ENCODE measurements around the gene C10orf71. TPM values are rescaled to one million over a fixed set of nuclear protein-coding genes. Genes with fewer than 3 reads are reported as not detected.

Gene C10orf71
- total RNA-seq, 2 experiments from 2014 or later, result not detected

DNA sequence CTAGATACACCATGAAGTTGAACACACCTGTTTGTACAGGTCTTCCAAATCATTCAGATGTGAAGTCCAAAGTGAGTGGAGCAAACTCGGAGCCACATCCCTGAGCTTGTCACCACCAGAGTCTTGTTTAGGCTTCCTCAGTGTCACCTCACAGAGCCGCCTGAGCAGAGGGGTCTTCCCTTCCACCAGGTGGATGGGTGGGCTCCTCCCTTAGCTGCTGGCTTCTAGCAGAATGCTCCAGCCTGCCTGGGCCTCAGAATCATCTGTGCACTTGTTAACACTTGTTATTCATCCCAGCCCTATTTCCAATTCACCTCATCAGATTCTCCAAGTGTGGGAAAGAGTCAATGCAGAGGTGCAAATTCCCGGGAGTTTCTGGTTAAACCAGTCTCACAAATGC lies 32.5 kb downstream of the C10orf71 start:
- DNase-seq (no peak), ATAC-seq (ENCODE audit: low read depth) (no peak)
- H3K27me3 Mint-ChIP-seq, result peaks cover 7% of the 10 kb centered on the region
- peaks cover 14% of the 10 kb centered on the region for H3K4me1 Mint-ChIP-seq
- no peak overlapping the region for H3K4me3 Mint-ChIP-seq
- no peak overlapping the region for H3K27ac Mint-ChIP-seq
- POLR2A ChIA-PET, result no interaction called here
- peaks cover 26% of the 10 kb centered on the region for H3K9me3 Mint-ChIP-seq
- H3K36me3 Mint-ChIP-seq, result peaks cover 19% of the 10 kb centered on the region

DNA sequence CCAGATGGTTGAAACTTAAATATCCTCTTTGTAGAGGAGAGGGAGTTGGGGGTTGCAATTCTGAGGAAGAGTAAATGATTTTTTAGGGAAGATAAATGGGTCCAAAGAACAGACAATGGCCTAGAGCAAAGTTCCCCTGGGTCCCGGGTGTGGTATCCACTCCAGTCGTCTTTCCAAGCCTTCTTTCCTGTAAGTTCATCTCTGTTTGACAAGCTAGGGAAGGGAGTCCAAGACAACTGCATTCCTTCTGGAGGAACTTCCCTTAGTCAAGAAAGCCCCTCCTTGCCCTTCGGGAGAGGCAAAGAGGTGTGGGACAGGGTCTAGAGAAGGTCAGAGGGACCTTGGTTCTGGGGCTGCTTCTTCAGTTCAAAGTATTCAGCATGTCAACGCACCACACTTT lies 33.4 kb downstream of the C10orf71 start:
- no peak for ATAC-seq (ENCODE audit: low read depth)

DNA sequence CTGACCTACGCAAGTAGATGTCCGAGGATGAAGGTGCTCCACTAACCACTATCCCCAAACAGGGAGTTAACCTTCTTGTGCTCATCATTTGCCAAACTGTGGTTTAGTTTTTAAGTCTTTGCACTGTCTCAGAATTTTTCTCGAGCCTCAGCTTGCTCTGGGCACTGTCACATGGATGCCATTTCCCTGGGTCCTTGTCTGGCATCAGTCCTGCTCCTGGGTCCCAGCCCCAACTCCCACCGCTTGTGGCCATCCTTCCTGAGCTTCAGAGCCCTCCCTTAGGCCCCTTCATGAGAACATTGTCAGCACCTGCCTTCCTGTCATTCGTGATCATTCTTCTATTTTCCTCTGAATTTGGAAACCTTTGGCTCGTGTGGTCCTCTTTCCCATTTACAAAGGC lies 33.8 kb downstream of the C10orf71 start:
- peaks cover 9% of the 10 kb centered on the region for H3K27me3 Mint-ChIP-seq
- peaks cover 29% of the 10 kb centered on the region for H3K9me3 Mint-ChIP-seq
- DNase-seq (no peak), ATAC-seq (ENCODE audit: low read depth) (no peak)
- peaks cover 14% of the 10 kb centered on the region for H3K4me1 Mint-ChIP-seq
- POLR2A ChIA-PET, result no interaction called here
- no peak overlapping the region for H3K27ac Mint-ChIP-seq
- peaks cover 19% of the 10 kb centered on the region for H3K36me3 Mint-ChIP-seq
- no peak overlapping the region for H3K4me3 Mint-ChIP-seq

More for the DNA sequence above, 33.4 kb downstream of the C10orf71 start:
- no peak for DNase-seq
- Mint-ChIP-seq H3K4me1 (peaks cover 14% of the 10 kb centered on the region), H3K36me3 (peaks cover 19% of the 10 kb centered on the region), H3K27me3 (peaks cover 7% of the 10 kb centered on the region), H3K27ac (no peak overlapping the region), H3K9me3 (peaks cover 29% of the 10 kb centered on the region), H3K4me3 (no peak overlapping the region)
- POLR2A ChIA-PET, result no interaction called here

DNA sequence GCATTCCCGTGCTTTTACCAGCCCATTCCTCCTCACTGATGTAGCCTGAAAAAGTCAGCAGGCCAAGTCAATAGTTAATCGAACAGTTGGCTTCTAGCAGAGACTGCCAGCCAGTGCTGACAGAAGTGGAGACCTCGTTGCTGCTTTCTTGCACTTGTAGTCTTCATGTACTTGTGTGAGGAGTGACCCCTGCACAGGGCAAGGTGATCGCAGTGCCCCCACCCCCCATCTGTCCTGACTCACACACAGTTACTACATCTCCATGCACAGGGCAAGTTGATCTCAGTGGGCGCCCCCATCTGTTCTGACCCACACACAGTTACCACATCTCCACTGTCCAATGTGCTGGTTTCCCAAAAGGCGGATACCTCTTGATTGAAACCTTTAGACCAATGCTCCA lies 34.2 kb downstream of the C10orf71 start:
- H3K27me3 Mint-ChIP-seq, result peaks cover 10% of the 10 kb centered on the region

DNA sequence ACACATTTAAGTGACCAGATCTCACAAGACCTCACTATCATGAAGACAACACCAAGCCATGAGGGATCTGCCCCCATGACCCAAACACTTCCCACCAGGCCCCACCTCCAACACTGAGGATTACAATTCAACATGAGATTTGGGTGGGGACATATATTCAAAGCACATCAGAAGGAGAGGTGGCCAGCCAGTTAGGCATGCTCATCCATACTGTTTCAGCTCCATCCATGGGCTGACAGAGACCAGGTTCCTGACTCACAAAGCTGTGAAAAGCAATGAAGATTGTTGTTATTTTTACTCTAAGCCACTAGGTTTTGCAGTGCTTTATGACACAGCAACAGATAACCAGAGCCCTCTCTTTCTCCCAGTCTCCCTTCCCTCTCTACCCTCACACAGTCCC lies 36.0 kb downstream of the C10orf71 start:
- Mint-ChIP-seq H3K9me3 (peaks cover 29% of the 10 kb centered on the region), H3K36me3 (peaks cover 19% of the 10 kb centered on the region), H3K4me3 (peak overlapping the region; percentile 76), H3K27ac (peak overlapping the region; percentile 96), H3K27me3 (peaks cover 11% of the 10 kb centered on the region), H3K4me1 (peaks cover 14% of the 10 kb centered on the region)
- no peak for ATAC-seq (ENCODE audit: low read depth)
- POLR2A ChIA-PET, result no interaction called here
- no peak for DNase-seq

More for the DNA sequence above, 34.2 kb downstream of the C10orf71 start:
- peaks cover 19% of the 10 kb centered on the region for H3K36me3 Mint-ChIP-seq
- no peak for ATAC-seq (ENCODE audit: low read depth)
- H3K4me1 Mint-ChIP-seq, result peaks cover 14% of the 10 kb centered on the region
- POLR2A ChIA-PET, result no interaction called here
- peaks cover 29% of the 10 kb centered on the region for H3K9me3 Mint-ChIP-seq
- H3K4me3 Mint-ChIP-seq, result no peak overlapping the region
- no peak for DNase-seq
- H3K27ac Mint-ChIP-seq, result no peak overlapping the region

DNA sequence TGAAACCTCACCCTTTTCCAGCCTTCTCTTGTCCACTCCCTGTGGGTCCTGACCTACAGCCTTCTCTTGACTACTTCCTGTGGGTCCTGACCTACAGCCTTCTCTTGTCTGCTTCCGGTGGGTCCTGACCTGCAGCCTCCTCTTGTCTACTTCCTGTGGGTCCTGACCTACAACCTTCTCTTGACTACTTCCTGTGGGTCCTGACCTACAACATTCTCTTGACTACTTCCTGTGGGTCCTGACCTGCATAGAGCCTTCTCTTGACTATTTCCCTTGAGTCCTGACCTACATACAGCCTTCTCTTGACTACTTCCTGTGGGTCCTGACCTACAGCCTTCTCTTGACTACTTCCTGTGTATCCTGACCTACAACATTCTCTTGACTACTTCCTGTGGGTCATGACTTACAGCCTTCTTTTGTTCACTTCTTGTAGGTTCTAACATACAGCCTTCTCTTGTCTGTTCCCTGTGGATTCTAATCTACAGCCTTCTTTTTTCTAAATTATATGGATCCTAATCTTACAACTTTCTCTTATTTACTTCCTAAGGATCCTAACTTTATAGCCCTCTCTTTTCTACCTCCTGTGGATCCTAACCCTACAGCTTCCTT lies 36.5 kb downstream of the C10orf71 start:
- peaks cover 14% of the 10 kb centered on the region for H3K4me1 Mint-ChIP-seq

DNA sequence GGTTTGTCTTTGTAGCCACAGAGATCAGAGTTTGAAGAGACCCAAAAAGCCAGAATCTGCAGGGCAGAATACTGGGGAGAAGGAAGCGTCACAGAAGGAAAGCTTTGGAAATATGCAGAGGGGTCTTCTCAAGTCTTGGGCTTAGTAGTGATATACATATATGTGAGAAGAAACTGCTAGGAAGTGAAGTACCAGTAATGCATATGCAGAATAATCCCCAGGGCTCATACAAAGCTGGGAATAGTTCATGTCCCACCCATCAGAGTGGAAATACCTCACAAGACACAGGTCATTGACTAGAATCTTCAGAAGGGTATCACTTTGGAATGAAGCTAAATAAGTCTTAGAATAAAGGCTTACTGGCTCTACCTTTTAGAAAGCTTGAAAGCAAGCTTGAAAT lies 39.6 kb downstream of the C10orf71 start:
- H3K36me3 Mint-ChIP-seq, result peaks cover 19% of the 10 kb centered on the region
- no peak overlapping the region for H3K4me3 Mint-ChIP-seq
- H3K9me3 Mint-ChIP-seq, result peaks cover 27% of the 10 kb centered on the region
- POLR2A ChIA-PET, result no interaction called here
- peaks cover 23% of the 10 kb centered on the region for H3K27me3 Mint-ChIP-seq
- H3K4me1 Mint-ChIP-seq, result peaks cover 14% of the 10 kb centered on the region
- H3K27ac Mint-ChIP-seq, result no peak overlapping the region
- DNase-seq (no peak), ATAC-seq (ENCODE audit: low read depth) (no peak)

More for the DNA sequence above, 36.5 kb downstream of the C10orf71 start:
- Mint-ChIP-seq H3K27ac (peak overlapping the region; percentile 96), H3K27me3 (peaks cover 12% of the 10 kb centered on the region), H3K9me3 (peaks cover 29% of the 10 kb centered on the region), H3K36me3 (peaks cover 19% of the 10 kb centered on the region), H3K4me3 (peak overlapping the region; percentile 76)
- ATAC-seq (ENCODE audit: low read depth) (peak; percentile 98), DNase-seq (no peak)
- POLR2A ChIA-PET, result no interaction called here

DNA sequence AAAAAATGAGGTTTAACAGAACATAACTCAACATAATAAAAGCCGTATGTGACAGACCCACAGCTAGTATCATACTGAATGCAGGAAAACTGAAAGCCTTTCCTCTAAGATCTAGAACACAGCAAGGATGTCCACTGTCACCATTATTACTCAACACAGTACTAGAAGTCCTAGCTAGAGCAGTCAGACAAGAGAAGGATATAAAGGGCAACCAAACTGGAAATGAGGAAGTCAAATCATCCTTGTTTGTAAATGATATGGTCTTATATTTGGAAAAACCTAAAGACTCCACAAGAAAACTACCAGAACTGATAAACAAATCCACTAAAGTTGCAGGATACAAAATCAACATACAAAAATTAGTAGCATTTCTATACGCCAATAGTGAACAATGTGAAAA lies 45.9 kb downstream of the C10orf71 start:
- ATAC-seq (ENCODE audit: low read depth) (no peak), DNase-seq (no peak)
- Mint-ChIP-seq H3K27me3 (peaks cover 42% of the 10 kb centered on the region), H3K9me3 (peaks cover 3% of the 10 kb centered on the region), H3K27ac (no peak overlapping the region), H3K4me1 (no peaks in the 10 kb centered on the region), H3K36me3 (no peaks in the 10 kb centered on the region), H3K4me3 (no peak overlapping the region)
- POLR2A ChIA-PET, result no interaction called here

DNA sequence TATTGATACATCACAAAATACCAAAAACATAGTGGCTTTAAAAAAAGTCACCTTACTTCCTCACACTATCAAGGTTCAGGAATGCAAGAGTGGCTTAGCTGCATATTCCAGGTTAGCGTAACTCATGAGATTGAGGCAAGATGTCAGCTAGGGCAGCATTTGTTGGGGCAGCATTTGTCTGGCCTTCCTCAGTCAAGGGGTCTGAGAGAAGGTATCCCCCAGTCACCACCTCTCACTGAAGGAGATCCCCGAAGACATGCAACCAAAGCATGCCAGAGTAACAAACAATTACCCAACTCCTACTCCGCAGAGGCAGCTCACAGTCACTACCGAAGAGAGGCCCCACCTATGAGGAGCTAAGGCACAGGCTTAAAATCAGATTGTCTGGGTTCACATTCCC lies 48.4 kb downstream of the C10orf71 start:
- DNase-seq, result no peak
- H3K36me3 Mint-ChIP-seq, result no peaks in the 10 kb centered on the region
- H3K4me3 Mint-ChIP-seq, result no peak overlapping the region
- H3K27me3 Mint-ChIP-seq, result peaks cover 38% of the 10 kb centered on the region
- H3K9me3 Mint-ChIP-seq, result peaks cover 4% of the 10 kb centered on the region
- POLR2A ChIA-PET, result no interaction called here
- H3K4me1 Mint-ChIP-seq, result no peaks in the 10 kb centered on the region
- no peak overlapping the region for H3K27ac Mint-ChIP-seq
- ATAC-seq (ENCODE audit: low read depth), result no peak

DNA sequence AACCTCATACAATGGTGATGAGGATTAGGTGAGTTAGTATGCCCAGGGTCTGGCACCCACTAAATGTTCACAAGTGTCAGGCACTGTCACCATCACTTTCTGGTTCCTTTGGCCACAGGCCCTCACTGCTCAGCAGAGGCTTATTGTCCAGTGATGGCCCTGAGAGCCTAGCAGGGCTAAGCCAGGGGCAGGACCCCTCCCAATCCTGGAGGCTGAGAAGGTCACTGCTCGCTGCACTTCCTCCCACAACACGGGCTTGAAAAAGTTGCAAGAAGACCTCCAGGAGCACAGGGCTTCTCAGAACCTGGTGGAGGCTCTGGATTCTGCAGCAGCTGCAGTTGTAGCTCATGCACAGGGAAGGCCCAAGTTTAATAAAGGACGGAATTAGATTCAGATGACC lies 48.9 kb downstream of the C10orf71 start:
- ATAC-seq (ENCODE audit: low read depth) (no peak), DNase-seq (no peak)
- H3K4me3 Mint-ChIP-seq, result no peak overlapping the region
- no peaks in the 10 kb centered on the region for H3K36me3 Mint-ChIP-seq
- H3K27ac Mint-ChIP-seq, result no peak overlapping the region
- POLR2A ChIA-PET, result no interaction called here
- H3K4me1 Mint-ChIP-seq, result no peaks in the 10 kb centered on the region
- H3K27me3 Mint-ChIP-seq, result peaks cover 33% of the 10 kb centered on the region
- H3K9me3 Mint-ChIP-seq, result peaks cover 4% of the 10 kb centered on the region

DNA sequence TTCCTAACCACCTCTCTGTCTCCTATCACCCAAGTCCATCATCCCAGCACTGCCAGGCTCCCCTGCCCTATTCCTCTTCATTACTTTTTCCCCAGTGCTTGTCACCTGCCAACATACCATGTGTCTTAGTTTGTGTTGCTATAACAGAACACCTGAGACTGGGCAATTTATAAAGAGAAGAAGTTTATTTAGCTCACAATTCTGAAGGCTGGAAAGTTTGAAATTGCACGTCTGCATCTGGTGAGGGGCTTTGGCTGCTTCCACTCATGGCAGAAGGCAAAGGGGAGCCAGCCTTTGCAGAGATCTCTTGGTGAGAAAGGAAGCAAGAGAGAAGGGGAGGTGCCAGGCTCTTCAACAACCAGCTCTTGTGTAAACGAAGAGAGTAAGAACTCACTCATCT lies 49.6 kb downstream of the C10orf71 start:
- H3K36me3 Mint-ChIP-seq, result no peaks in the 10 kb centered on the region
- H3K9me3 Mint-ChIP-seq, result peaks cover 4% of the 10 kb centered on the region
- no peak overlapping the region for H3K4me3 Mint-ChIP-seq
- H3K4me1 Mint-ChIP-seq, result no peaks in the 10 kb centered on the region
- no peak for ATAC-seq (ENCODE audit: low read depth)
- H3K27ac Mint-ChIP-seq, result no peak overlapping the region
- peaks cover 29% of the 10 kb centered on the region for H3K27me3 Mint-ChIP-seq
- DNase-seq, result no peak
- POLR2A ChIA-PET, result no interaction called here

DNA sequence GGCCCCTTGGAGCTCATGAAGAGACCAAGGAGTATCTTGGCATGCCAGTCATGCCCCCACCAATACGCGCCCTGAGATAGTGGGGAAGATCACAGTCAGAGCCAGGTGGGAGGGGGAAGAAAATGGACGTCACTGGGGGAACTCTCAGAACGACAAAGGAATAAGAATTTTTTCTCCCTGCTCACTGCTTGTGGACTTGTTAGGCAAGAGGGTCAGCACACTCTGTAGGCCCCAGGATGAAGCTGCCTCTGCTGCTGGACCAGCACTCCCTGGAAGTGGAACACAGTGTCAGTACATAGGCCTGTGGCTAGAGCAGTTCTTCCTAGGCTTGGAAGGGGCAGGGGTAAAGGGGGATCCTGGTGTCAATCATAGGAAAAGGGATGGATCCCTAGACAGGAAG lies 50.4 kb downstream of the C10orf71 start:
- DNase-seq, result no peak

DNA sequence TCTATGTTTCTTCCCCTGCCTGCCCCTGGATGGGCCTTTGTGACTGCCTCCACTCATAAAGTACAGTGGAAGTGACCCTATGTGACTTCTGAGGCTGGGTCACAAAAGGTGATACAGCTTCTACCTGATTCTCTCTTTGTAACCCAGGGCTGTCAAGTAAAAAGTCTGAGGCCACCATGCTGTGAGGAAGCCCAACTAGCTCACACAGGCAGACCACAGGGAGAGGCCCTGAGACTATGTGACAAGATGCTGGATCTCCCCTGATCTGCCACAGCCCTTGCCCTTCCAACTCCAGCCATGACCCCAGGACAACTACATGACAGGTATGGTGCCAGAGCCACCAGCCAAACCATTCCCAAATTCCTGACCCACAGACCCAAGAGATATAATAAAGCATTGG lies 51.2 kb downstream of the C10orf71 start:
- Mint-ChIP-seq H3K4me3 (no peak overlapping the region), H3K27me3 (peaks cover 15% of the 10 kb centered on the region), H3K9me3 (peaks cover 4% of the 10 kb centered on the region), H3K4me1 (no peaks in the 10 kb centered on the region), H3K27ac (no peak overlapping the region), H3K36me3 (no peaks in the 10 kb centered on the region)
- POLR2A ChIA-PET, result no interaction called here
- ATAC-seq (ENCODE audit: low read depth) (no peak), DNase-seq (no peak)

More for the DNA sequence above, 50.4 kb downstream of the C10orf71 start:
- H3K27ac Mint-ChIP-seq, result no peak overlapping the region
- ATAC-seq (ENCODE audit: low read depth), result no peak
- POLR2A ChIA-PET, result no interaction called here
- H3K9me3 Mint-ChIP-seq, result peaks cover 4% of the 10 kb centered on the region
- no peak overlapping the region for H3K4me3 Mint-ChIP-seq
- H3K27me3 Mint-ChIP-seq, result peaks cover 22% of the 10 kb centered on the region
- no peaks in the 10 kb centered on the region for H3K36me3 Mint-ChIP-seq
- no peaks in the 10 kb centered on the region for H3K4me1 Mint-ChIP-seq

DNA sequence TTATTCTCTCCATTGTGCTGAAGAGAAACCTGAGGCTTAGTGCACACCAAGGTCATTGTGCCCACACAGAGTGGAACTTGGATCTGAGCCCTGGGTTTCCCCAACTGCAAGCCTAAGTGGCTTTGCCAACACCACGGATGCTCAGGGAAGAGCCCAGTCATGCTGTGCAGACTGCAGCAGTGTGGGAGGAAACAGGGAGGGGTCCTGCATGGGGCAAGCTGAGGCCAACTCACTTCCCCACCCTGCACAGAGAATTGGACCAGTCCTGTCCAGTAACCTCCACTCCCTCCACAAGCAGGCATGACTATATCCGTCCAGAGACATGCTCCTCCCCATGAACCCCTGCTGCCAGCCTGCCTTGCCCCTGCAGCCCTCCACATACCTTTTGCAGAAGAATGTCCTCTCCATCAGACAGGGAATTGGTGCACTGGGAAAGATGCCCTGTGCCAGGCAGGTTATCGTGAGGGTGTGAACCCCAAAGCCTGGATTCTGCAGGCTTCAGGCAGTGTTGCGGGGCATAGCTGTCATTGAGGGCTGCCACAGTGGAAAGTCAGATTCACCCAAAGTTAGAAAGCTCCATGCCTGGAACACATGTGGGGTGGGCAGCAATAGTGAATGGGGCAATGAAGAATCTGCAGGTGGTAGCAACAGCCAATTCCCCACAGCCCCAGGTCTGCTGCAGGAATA lies 52.0 kb downstream of the C10orf71 start:
- no peak for DNase-seq
- H3K9me3 Mint-ChIP-seq, result peaks cover 4% of the 10 kb centered on the region
- no peaks in the 10 kb centered on the region for H3K36me3 Mint-ChIP-seq
- peaks cover 8% of the 10 kb centered on the region for H3K27me3 Mint-ChIP-seq
- no peak overlapping the region for H3K27ac Mint-ChIP-seq
- ATAC-seq (ENCODE audit: low read depth), result no peak
- no peak overlapping the region for H3K4me3 Mint-ChIP-seq
- H3K4me1 Mint-ChIP-seq, result no peaks in the 10 kb centered on the region
- POLR2A ChIA-PET, result no interaction called here

Data from activated naive CD8-positive, alpha-beta T cell treated with anti-CD3 and anti-CD28 coated beads, Interleukin-2, amount 10 ng/mL, durations not matched to agents 7 days and 5 days (primary cell).